ENCODE data around the gene APBB1.
"Not testable (repeated sequence)": the region's sequence is repeated elsewhere in the genome, so short reads cannot be mapped to it uniquely, and the experiment has no call there.

APBB1 gene

DNA sequence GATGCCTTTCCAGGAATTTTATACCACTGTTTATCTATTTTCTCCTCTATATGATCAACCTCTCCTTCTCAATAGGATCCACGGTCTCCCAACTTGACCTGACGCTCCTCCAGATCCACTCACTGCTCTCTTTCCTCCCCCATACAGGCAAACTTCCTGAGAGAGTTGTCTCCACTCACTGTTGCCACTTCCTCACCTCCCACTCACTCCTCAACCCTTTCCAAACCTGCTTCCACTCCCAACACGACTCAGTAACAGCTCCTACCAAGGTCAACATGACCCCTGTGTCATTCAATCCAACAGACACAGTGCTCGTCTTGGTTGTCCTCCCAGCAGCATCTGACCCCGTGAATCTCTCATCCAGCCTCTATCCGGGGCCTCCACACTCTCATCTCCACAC lies 3.1 kb downstream of the APBB1 start:
- DNase-seq = no peak

DNA sequence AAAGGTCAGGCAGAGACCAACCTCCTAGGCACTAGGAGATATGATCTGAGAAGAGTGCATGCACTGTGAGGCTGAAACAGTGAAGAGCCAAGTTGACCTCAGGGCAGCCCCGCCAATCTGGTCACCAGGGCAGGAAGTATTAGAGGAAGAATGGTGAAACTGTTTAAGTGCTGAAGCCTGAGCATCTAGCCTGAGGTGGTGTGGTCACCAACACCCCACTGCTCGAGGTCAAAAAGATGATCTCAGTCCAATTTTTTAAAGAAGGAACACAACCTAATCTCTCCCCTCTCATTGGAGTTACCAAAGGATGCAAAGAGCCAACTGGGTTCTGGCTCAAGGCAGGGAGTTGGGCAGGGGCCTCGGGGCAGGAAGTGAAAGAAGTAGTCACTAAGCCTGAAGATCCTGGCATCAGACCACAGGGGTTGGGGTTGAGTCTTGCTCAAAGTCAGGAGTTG lies 4.0 kb downstream of the APBB1 start:
- DNase-seq = no peak

GRCh38 chr11:6413791-6414201 lies 5.1 kb downstream of the APBB1 start:
- peak; percentile 83 for DNase-seq

GRCh38 chr11:6411594-6412031 lies 7.3 kb downstream of the APBB1 start:
- no peak for DNase-seq

DNA sequence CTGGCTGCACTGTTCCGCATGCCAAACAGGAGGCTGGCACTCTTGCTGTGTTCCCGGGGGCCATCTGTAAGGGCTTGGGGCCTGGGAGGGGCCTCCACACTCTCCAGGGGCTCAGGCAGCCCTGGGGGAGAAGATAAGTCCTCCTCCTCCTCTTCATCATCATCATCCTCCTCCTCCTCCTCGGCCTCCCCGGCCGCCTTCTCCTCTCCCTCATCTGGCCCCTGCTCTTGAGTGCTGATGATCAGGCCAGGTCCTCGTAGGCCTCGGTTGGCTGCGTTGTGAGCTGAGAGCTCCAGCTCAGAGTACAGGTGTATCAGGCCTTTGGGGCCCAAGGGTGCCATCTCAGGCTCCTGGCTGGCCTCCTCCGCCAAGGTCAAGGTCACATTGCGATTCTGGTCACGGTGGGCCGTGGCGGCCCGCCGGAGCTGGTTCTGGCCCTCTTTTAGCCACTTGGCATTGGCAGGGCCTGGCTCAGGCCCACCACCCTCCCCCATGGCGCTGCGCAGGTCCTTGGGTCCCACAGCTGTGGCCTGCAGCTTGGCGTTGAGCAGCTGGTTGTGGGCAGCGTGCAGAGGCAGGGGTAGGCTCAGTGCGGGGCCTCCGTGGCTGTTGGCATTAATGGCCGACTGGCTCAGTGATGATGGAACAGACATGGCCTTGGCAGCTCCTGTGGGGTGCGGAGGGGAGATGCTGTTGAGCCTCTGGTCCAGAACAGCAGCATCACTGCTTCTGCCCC lies 8.0 kb downstream of the APBB1 start:
- no peak for DNase-seq

GRCh38 chr11:6406370-6406769 lies 12.5 kb downstream of the APBB1 start:
- no peak for DNase-seq

DNA sequence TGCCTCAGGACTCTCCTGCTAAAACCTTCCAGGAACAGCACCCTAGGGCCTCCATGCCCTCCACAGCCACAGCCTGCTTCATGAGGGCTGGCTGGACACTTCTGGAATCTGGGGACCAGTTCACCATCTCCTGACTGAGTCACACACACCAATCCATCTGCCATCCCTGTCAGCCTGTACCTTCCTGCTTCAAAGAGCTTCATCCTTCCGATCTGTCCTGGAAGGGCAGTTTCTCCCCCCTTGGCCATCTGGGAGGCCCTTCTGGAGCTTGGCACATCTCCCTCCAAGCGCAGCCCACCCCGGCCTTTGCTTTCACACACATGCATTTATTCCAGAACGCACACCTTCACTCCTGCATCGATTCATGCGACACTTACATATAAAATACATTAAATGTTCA lies 13.0 kb downstream of the APBB1 start:
- DNase-seq = no peak

DNA sequence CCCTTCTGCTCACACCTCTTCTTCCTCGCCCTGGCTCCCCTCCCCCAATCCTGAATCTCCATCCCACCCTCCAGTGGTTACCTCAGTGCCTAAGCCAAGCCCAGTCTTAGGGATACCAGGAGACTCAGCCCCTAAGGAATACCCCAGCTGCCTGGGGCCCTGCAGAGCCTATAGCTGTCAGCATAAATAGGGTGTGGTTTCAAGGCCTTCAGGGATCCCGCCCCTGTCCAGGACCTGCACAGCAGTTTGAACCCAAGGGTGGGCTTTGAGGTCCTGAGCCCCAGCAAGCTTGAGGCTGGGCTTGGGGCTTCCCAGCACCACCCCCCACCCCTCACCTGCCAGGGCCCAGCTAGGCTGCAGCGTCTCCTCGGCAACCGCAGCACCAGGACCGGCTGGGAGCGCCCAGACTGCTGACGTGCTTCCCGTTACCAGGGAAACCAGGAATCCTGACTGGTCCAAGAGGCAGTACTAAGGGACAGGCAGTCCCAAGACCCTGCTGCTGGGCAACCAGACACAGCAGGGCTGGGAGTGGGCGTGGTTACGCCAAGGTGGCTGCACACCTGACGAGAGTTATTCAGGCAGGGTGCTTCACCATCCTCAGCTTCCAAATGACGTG lies 13.7 kb downstream of the APBB1 start:
- no peak for DNase-seq

GRCh38 chr11:6404342-6405051 lies 14.4 kb downstream of the APBB1 start:
- DNase-seq = no peak

DNA sequence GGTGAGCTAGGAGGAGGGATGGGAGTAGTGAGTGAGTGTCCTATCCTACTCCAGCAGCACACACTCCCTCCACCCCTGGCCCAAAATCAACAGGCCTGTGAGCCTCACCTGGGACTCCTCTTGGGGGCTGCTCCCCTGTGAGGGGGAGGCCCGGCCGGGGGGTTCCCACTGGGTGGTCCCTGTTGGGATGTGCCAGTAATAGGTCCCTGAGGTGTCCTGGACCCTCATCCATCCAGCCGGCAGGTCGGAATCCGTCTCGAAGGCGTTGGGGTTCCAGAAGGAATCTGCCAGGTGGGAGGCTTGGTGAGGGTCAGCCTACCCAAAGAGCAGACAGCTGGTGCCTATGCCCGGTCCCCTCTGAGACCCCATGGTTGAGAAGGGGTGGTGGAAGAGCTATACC lies 15.4 kb downstream of the APBB1 start:
- no peak for DNase-seq

DNA sequence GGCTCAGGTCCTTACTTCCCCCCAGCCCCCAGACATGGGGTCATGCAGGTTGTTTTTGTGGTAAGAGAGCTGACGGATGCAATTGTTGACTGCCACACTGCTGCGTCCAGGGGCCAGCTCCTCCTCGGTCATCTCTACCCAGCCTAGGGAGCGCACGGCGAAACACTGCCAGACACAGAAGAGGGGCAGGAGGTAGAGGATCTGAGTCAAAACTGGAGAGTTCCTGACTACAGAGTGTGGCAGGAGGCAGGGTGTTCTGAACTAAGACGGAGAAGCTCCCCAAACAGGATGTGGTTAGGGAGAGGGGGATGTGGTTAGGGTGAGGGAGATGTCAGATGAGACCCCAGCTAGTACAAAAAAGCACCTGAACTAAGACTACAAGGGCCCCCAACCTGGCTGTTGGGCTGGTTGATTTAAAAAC lies 16.3 kb downstream of the APBB1 start:
- peak; percentile 82 for DNase-seq

DNA sequence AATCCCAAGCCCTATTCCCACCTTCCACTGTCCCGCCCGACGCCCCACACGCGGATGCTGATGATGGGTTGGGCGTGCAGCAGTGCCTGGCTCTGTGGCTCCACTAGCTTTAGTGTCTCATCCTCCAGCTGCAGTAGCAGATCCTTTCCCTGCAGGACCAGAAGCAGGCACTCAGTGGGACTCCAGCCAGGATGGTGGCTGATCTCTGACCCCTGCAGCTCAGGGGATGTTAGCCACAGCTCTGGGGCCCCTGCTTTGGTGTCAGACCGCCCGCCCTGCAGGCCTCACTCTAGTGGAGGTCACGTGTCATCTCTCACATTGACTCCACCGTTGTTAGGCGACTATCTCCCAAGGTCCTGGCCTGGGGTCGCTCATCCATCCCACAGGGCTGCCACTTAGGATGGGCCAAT lies 16.8 kb downstream of the APBB1 start:
- DNase-seq = no peak

DNA sequence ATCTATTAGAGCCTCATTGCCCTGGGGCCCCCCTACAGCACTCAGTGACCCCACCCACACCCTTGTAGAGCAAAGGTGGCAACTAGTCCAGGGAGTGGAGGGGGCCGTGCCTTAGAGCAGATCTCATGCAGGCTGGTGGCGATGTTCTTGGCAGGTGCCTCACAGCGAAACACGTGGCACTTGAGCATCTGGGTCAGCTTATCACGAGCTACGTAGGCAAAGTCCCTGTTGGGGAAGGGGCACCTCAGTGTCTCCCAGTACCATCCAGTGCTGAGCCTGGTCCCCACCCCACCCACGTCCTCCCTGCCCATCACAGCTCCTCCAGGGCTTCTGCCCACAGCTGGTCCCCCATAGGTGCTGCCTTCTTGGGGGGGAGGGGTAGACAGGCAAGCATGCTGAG lies 17.4 kb downstream of the APBB1 start:
- no peak for DNase-seq

GRCh38 chr11:6400431-6401345 lies 18.2 kb downstream of the APBB1 start:
- no peak for DNase-seq

DNA sequence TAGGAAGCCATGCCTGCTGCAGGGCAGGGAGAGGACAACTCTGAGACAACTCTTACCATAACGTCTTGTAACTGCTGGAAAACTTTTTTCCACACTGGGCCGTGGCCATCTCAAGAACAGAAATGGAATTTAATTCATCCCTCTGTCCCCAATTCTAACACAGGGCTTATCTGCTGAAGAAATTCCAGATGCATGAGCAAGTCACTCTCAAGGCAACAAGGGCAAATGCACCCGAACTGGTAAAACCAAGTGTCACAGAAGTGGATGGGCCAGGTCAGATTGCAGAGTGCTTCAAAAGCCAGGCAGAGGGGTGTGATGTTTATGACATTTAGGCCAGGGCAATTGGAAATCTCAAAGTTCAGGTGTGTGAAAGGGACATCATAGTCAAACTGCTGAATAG lies 21.3 kb downstream of the APBB1 start:
- DNase-seq = no peak

GRCh38 chr11:6397156-6397555 lies 21.7 kb downstream of the APBB1 start:
- DNase-seq = no peak

- DNase-seq = no peak
Observed at GRCh38 chr11:6395470-6396060, 23.3 kb downstream of the APBB1 start.

- DNase-seq = no peak
Observed at GRCh38 chr11:6393989-6394670, 24.8 kb downstream of the APBB1 start.

GRCh38 chr11:6392251-6392650 lies 26.6 kb downstream of the APBB1 start:
- not testable (repeated sequence) for DNase-seq

DNA sequence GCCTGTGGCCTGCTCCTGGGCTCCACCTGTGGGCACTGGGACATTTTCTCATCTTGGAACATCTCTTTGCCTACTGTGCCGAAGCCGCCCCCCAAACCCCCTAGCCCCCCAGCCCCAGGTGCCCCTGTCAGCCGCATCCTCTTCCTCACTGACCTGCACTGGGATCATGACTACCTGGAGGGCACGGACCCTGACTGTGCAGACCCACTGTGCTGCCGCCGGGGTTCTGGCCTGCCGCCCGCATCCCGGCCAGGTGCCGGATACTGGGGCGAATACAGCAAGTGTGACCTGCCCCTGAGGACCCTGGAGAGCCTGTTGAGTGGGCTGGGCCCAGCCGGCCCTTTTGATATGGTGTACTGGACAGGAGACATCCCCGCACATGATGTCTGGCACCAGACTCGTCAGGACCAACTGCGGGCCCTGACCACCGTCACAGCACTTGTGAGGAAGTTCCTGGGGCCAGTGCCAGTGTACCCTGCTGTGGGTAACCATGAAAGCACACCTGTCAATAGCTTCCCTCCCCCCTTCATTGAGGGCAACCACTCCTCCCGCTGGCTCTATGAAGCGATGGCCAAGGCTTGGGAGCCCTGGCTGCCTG lies 27.3 kb downstream of the APBB1 start:
- DNase-seq = no peak

DNA sequence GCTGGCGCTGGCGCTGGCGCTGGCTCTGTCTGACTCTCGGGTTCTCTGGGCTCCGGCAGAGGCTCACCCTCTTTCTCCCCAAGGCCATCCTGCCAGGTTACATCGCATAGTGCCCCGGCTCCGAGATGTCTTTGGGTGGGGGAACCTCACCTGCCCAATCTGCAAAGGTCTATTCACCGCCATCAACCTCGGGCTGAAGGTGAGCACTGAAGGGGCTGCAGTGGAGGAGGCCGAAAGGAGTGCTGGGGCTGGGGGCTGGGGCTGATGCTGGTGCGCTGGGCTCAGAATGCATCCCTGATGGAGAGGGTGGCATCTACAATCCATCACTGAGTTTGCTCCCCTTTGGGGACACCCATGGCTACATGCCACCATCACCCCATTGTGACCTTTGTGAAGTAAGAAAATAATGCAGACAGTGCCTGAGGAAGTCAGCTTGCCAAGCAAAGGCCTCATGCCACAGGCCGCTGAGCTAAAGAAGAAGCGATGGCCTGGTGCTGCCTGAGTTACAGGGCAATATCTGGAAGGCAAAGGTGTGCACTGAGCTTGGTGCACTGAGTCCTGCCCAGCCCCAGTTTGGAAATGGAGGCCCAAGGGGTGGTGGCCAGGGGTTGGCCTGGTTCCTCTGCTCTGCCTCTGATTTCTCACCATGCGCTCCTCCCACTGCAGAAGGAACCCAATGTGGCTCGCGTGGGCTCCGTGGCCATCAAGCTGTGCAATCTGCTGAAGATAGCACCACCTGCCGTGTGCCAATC lies 28.0 kb downstream of the APBB1 start:
- no peak for DNase-seq

Measured in activated effector memory CD4-positive, alpha-beta T cell treated with anti-CD3 and anti-CD28 coated beads, Interleukin-2, amount 50 U/mL, for 16 hours (primary cell).